HG02798 (cell line): ENCODE data around the gene SETD2.

Source experiments
- ATAC-seq: cut with Tn5 transposase; IDR thresholded peaks from one replicate; pipeline ENCODE4 v1.9.1; 2021; ENCODE audit warnings: mild to moderate bottlenecking; ENCODE audit not compliant: unreplicated experiment, poor library complexity

Gene SETD2

GRCh38 chr3:46987319-46987742 is 176.6 kb downstream of the SETD2 start:
- no peak for ATAC-seq

GRCh38 chr3:46986782-46987310 is 177.1 kb downstream of the SETD2 start:
- no peak for ATAC-seq

DNA sequence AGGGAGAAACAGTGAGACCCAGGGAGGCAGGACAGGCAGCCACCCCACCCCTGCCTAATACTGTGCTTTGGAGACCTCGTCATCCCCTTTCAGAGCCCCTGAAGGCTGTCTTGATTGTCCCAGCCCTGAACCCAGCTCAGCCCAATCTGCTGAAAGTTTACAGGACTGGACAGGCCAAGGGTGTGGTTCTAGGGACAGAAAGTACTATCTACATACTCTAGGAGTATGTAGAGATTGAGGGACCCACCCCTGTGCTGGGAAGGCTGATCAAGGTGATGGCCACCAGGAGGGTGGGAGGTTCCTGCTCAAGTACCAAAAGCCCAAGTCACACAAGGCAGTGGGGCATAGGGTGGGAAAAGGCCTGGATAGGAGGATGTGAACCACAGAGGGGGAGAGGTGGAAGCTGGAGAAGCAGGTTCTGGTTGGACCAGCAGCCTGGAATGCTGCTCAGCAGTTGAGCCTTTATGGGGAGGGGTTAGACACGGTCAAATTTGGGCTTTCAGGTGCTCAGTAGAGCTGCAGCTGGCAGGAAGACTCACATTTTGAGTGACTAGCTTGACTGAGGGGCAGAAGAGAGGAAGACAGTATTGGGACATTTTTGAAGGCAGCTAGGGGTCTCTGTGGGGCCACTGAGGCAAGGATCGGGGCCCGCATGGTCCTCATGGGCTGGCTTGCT is 177.7 kb downstream of the SETD2 start:
- no peak for ATAC-seq

- ATAC-seq: no peak
These were observed 178.3 kb downstream of the SETD2 start for GRCh38 chr3:46985588-46985987.

DNA sequence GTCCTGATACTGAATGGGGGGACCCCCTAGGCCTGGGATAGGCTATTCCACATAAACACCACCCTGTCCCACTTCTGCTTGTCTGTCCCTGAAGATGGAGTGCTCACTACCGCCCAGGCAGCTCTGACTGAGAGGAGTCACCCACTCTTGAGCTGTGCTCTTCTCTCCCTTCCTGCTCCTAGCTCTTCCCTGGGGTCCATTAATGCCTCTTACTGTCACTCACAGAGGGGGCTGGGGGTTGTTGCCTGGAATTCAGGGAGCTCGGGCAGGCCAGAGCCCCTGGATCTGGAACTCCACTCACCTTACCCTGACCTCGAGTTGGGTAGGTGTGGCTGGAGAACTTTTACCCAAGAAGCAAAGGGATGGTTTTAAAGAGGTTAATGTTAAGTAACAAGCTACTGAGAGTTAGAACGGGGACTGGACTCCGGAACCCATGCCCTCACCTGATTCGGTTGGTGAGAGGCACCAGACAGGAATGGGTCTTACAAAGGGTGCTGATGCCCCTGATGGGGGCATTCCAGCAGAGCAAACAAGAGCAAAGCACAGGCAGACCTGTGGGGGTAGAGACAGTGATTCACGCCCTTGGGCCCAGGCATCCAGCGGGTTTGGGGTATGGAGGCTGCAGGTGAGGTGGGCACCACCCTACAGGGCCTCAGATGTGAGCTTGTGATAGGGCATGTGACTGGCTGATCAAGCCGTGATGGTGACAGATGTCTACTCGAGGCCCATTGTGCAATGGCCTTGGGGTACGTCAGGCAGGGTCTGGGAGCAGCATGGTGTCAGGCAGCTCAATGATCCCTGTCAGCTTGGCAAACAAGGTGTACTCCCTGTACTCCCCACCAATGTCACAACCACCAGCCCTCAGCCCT is 179.1 kb downstream of the SETD2 start:
- ATAC-seq: no peak

GRCh38 chr3:46982546-46982945 is 181.4 kb downstream of the SETD2 start:
- no peak for ATAC-seq

DNA sequence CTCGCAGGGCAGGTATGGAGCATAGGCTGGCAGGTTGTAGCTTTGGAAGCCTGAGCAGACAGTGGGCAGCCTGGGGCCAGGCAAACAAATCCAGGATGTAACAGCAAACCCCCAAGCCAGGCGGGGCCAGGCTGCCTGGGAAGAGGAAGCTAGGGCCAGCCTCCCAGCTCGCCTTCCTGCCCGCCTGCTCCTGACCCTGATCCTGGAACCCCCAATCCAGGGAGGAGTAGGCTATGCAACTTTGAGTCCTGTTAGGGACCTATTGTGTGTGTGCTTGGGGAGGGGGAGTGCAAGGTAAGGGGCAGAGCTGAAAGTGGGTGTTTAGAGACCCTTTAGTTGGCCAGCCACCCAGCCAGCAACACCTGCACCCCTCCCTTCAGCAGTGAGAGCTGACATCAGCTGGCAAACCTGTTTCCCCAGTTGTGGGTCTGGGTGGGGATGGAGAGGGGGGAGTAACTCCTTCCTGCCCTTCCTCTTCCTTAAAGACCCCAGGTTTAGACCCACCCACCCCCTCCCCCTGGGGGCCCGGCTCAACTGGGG is 181.9 kb downstream of the SETD2 start:
- ATAC-seq: no peak

DNA sequence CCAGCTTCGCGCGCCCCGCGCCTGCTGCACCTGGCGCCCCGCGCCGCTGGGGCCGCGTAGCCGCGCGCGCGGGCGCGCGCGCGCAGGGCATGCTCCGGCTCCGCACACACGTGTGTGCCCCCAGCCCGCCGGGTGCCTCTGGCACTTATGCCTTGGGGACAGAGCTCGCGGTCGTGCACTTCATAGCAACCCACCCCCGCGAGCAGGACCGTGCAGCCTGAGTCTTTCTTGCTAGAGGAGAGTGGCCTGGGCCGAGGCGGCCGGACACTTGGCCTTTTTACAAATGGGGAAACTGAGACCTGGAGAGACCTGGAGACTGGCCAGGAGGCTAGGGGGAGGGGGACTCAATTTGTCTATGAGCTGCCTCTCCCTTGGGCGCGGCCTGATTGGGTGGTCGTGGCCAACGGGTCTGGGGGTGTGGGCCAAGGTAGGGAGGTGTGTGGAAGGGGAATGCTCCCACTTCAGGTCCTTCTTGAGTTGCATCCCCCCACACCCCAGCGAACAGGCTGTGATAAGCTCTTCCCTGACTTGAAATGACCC is 183.9 kb downstream of the SETD2 start:
- ATAC-seq: peak; percentile 4

DNA sequence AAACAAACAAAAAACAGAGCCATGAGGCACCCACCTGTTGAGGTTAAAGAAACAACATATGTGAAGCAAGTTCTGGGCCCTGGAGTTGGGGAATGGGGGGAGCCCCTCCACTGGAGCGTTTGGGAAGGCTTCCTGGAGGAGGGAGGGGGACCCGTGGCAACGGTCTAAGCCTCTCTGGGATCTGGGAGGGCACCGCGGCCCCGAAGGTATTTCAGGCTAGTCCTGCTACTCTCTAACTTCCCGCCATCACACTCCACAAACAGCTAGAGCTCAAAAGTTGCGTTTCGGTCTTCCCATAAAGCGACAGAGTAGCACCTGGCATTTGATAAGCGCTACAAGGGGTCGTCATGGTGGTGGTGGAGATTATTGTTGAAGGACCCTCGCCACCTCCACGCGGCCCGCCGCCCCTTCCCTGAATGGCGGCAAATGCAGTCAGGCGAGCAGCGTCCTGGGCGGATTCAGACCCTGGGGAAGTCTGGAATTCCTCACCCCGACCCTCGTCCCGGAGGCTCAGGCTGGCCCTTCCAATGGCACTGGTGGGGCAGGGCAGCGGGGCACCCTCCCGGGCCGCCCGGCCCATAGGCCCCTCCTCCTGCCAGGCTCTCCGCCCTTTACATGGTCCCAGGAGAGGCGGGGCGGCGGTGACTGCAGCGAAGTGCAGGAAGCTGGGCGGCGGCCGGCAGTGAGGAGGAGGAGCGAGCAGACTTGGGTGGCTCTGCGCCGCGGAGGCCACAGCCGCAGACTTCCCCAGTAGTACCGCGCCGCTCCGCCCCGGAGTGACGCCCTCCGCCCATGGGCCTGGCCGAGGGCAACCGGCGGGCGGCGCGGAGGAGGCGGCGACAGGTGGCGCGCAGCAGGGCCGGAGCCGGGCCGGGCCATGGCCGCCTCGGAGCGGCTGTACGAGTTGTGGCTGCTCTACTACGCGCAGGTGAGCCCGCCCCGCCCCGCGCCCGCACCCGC is 184.6 kb downstream of the SETD2 start, which contains the start of gene NBEAL2:
Gene NBEAL2, plus strand, starts transcription at position 682 of the 960 bp plus-strand sequence. Its CDS starts 196 bp downstream, at position 878.
- peak; percentile 77 for ATAC-seq

DNA sequence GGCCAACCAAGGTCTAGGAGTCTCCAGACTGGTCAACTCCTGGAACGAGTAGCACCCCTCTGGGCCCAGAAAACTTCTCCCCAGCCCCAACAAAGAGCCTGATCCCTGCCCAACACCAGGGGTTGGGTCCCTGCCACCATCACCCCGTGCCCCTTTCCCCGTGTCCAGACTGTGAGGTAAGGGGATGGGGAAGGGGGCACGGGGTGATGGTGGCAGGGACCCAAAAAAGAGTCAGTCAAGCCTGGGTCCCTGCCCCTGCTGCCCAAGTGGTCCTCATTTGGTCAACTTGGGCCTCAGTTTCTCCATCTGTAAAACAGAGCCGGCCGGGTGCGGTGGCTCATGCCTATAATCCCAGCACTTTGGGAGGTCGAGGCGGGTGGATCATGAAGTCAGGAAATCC is 185.5 kb downstream of the SETD2 start:
- ATAC-seq: no peak

GRCh38 chr3:46977811-46978195 is 186.1 kb downstream of the SETD2 start:
- ATAC-seq: no peak

DNA sequence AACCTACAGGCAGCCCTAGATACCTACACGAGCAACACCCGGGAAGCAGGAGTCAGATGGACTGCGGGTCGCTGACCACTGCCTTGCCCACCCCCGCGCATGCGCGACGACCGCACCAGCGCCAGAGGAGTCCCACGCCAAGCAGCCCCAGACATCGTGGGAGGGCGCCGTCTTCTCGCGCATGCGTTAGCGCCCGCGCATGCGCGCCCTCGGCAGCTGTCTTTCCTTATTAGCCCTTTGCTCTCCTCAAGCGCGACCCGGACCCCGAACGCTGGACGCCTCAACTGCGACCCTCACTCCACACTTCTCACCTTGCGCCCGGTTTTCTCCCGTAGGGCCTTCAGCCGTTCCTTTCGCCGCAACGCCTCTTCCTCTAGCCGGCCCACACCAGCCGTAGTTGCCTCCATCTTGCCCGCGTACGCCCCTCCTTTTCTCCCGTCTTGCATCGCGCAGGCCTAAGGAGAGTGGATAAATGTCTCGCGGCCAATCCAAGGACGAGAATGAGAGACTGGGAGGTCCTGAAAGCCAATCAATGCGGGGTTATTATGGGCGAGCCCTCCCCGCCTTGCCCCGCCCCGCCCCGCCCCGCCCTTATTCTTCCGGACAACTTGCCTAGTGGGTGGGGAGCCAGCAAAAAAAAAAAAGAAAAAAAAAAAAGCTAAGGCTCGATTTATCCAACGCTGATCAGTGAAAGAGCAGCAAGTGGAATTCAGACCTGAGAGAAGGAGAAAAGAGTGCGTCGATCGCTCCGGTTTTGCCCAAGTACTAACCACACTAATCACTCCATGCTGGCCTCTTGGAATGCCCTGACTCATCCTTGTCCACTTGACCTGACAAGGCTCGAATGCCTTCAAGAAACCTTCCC is 187.4 kb downstream of the SETD2 start, which contains the start of gene CCDC12:
Gene CCDC12, minus strand, starts transcription at position 420 of the 865 bp plus-strand sequence. Its CDS starts 13 bp downstream, at position 407.
- ATAC-seq: peak; percentile 69

DNA sequence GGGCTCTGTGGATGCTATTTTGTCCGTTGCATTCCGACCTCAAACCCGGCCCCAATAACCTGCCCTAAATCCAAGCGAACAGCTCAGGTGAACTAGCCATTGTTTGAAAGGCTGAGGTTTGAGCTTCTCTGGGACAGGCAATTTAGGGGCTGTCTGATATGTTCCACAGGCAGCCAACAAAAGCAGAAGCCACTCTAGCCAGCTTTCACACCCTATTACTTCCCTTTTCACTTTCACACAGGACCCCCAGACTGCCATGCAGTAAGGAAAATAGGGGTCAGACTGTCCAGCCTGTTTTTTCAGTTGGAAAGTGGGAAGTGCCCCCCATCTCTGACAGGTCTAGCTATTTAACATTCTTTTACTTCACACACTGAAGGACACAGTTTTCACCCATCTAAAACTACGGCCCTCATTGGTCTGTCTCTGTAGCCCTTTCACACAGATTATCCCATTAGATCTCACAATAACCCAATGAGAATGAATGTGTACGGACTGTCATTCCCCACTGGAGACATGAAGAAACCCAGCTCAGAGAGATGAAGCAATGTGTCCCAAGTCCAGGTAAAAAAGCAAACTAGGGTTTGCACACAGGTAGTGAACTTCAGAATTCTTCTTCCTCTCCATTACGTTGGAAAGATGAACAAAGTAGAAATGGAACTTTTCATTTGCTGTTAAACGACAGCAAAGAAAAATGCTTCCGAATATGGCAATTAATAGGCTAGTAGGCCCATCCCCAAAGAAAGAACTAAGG is 189.3 kb downstream of the SETD2 start:
- ATAC-seq: no peak

GRCh38 chr3:46972396-46972795 is 191.5 kb downstream of the SETD2 start:
- ATAC-seq: no peak

- no peak for ATAC-seq
These were observed 192.2 kb downstream of the SETD2 start for GRCh38 chr3:46971742-46972141.

DNA sequence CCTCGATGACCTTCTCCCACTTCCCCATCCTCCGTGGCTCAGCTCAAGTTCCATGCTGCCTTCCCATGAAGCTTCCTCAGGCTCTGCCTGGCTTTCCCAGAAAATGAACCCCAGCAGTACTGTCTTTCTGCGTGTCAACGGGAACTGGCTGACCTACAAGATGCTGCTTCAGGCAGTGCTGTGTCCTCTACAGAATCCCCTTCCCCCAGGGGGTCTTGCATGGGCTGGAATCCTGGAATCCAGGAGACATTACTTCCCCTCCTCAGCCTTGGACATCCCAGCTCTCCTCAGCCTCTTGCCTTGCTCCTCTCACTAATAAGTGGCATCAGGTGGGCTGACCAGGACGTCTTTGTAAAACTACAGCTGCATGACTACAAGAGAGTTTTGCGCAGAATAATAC is 192.8 kb downstream of the SETD2 start:
- no peak for ATAC-seq

- no peak for ATAC-seq
These were observed 193.4 kb downstream of the SETD2 start for GRCh38 chr3:46970391-46971091.
